Hepatocyte (in vitro differentiated cells): ENCODE data around the gene CCL11. TPM values are rescaled to one million over a fixed set of nuclear protein-coding genes. Genes with fewer than 3 reads are reported as not detected.

ENCODE experiments used
- DNase-seq: peaks from one replicate; pipeline ENCODE4 v3.0.0-alpha.2; 2016; ENCODE audit warnings: low spot score
- H2AFZ ChIP-seq: fragments of 200-600 bp; sonication (generic); 2 replicates; pipeline ENCODE4 v1.6.0; 2016; ENCODE audit warnings: antibody characterized with exemption, mild to moderate bottlenecking
- H3K27ac ChIP-seq: fragments of 200-600 bp; sonication (generic); 2 replicates; pipeline ENCODE4 v1.5.1; 2016; ENCODE audit warnings: mild to moderate bottlenecking
- H3K27me3 ChIP-seq: fragments of 200-600 bp; sonication (generic); 2 replicates; pipeline ENCODE4 v1.6.1; 2016
- H3K36me3 ChIP-seq: fragments of 200-600 bp; sonication (generic); replicated peaks from 2 replicates; pipeline ENCODE4 v1.5.1; 2016; ENCODE audit warnings: low read depth; ENCODE audit not compliant: insufficient read depth
- H3K4me1 ChIP-seq: fragments of 200-600 bp; sonication (generic); 2 replicates; pipeline ENCODE4 v1.5.1; 2016; ENCODE audit warnings: mild to moderate bottlenecking, moderate library complexity; ENCODE audit not compliant: insufficient read depth
- H3K4me2 ChIP-seq: fragments of 200-600 bp; sonication (generic); 2 replicates; pipeline ENCODE4 v1.6.0; 2016
- H3K4me3 ChIP-seq: fragments of 200-600 bp; sonication (generic); 2 replicates; pipeline ENCODE4 v1.5.1; 2016; ENCODE audit warnings: mild to moderate bottlenecking
- H3K79me2 ChIP-seq: fragments of 200-600 bp; sonication (generic); 2 replicates; pipeline ENCODE4 v1.6.0; 2017; ENCODE audit warnings: mild to moderate bottlenecking
- H3K9me2 ChIP-seq: fragments of 200-600 bp; sonication (generic); replicated peaks from 2 replicates; pipeline ENCODE4 v1.6.0; 2017; ENCODE audit warnings: mild to moderate bottlenecking; ENCODE audit not compliant: insufficient read depth
- H3K9me3 ChIP-seq: fragments of 200-600 bp; sonication (generic); 2 replicates; pipeline ENCODE4 v1.5.1; 2016; ENCODE audit warnings: low read depth, mild to moderate bottlenecking
- H4K20me1 ChIP-seq: fragments of 200-600 bp; sonication (generic); 2 replicates; pipeline ENCODE4 v1.6.0; 2016; ENCODE audit warnings: mild to moderate bottlenecking; ENCODE audit not compliant: insufficient read depth, poor library complexity, severe bottlenecking
- EZH2 ChIP-seq: fragments of 200-600 bp; sonication (generic); IDR thresholded peaks from 2 replicates; pipeline ENCODE4 v1.6.1; 2016; ENCODE audit warnings: antibody characterized with exemption, mild to moderate bottlenecking, borderline replicate concordance
- EZH2phosphoT487 ChIP-seq: fragments of 200-600 bp; sonication (generic); IDR thresholded peaks from one replicate; pipeline ENCODE4 v1.6.1; 2018; ENCODE audit warnings: antibody characterized with exemption, mild to moderate bottlenecking, low read depth, moderate library complexity; ENCODE audit not compliant: unreplicated experiment, severe bottlenecking
- WGBS: methylation state at CpG from one replicate; pipeline ENCODE4 v1.1.6; 2016; ENCODE audit warnings: low lambda C conversion rate; ENCODE audit errors: missing lambda C conversion rate; 5-methylcytosine and 5-hydroxymethylcytosine counted together
- polyA plus RNA-seq: library from polyadenylated mRNA; unstranded; fragments of >200 nt; fragmentation: Nextera tagmentation; extraction: Ambion mirVana; gene quantifications from 2 replicates; pipeline ENCODE4 v1.2.1, GENCODE V29; 2016
- total RNA-seq: library from RNA; depleted of rRNA; stranded (reverse); fragments of >200 nt; gene quantifications from 2 replicates; pipeline ENCODE4 v1.2.3, GENCODE V29; 2014
- TF ChIP-seq, protein P1 (sequence below): fragments of 200-600 bp; sonication (generic); IDR thresholded peaks from 2 replicates; pipeline ENCODE4 v1.5.1; 2016; ENCODE audit warnings: antibody characterized with exemption, mild to moderate bottlenecking; ENCODE audit not compliant: poor library complexity

The CCL11 gene
- total and polyA plus RNA-seq, 2 experiments from 2014 or later, result 0.82 TPM; not detected in 1

DNA sequence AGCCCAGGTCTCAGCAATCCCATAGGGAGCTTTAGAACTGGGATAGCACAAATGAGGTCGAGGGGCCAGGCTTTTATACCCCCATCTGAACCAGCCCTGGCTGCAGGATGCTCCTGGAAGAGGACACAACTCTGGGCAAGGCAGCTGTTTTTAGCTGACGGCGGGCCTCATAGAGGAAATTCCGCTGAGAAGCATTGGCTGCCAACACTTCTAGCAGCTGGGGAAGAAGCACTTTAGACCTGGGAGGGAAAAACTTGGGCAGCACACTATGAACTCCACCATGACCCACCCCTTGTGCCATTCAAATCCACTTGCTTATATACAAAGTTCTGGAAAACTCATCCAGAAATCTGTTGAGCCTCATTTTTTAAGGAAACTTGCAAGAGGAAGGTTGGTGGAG lies 5.0 kb downstream of the CCL11 start:
- H3K4me2 ChIP-seq, result no peak overlapping the region
- no peaks in the 10 kb centered on the region for H3K9me3 ChIP-seq
- no peak overlapping the region for H2AFZ ChIP-seq
- H3K4me3 ChIP-seq, result no peak overlapping the region
- no peaks in the 10 kb centered on the region for H4K20me1 ChIP-seq
- no peaks in the 10 kb centered on the region for H3K36me3 ChIP-seq
- H3K27me3 ChIP-seq, result no peaks in the 10 kb centered on the region
- no peaks in the 10 kb centered on the region for H3K79me2 ChIP-seq
- no peaks in the 10 kb centered on the region for H3K9me2 ChIP-seq
- WGBS, result 81% methylated on average over 4 of the region's 4 CpGs
- no peaks in the 10 kb centered on the region for H3K4me1 ChIP-seq
- no peak overlapping the region for H3K27ac ChIP-seq
- TF ChIP-seq EZH2phosphoT487, result no peak
- no peak for TF ChIP-seq EZH2
- TF ChIP-seq, protein P1, sequence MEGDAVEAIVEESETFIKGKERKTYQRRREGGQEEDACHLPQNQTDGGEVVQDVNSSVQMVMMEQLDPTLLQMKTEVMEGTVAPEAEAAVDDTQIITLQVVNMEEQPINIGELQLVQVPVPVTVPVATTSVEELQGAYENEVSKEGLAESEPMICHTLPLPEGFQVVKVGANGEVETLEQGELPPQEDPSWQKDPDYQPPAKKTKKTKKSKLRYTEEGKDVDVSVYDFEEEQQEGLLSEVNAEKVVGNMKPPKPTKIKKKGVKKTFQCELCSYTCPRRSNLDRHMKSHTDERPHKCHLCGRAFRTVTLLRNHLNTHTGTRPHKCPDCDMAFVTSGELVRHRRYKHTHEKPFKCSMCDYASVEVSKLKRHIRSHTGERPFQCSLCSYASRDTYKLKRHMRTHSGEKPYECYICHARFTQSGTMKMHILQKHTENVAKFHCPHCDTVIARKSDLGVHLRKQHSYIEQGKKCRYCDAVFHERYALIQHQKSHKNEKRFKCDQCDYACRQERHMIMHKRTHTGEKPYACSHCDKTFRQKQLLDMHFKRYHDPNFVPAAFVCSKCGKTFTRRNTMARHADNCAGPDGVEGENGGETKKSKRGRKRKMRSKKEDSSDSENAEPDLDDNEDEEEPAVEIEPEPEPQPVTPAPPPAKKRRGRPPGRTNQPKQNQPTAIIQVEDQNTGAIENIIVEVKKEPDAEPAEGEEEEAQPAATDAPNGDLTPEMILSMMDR, result no peak
- no peak for DNase-seq

DNA sequence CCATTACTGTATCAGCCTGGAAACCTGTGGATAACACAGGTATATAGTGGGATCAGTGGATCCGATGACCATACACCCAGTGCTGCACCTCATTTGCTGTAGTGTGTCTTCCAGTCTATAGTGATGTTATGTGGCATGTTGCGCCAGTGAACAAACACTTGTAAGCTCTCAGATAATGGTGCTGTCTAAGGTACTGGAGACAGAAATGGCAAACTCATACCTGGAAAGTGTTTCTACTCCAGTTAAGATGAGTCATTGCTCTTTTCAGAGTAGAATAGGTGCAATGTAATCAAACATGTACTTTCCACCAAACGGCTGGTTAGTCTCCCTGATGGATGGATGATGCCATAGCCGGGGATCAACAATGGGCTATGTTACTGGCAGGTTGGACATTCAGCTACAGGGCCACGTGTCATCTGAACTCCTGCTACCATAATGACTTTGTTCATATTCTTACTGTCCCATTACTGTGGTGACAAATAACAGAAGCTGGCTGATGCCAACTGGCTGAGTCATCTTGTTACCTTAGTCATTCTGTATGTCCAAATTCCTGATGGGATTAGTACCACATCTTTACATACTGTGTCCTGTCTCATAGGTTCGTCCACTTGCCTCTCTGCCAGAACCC lies 6.3 kb downstream of the CCL11 start:
- no peaks in the 10 kb centered on the region for H3K79me2 ChIP-seq
- H3K27me3 ChIP-seq, result no peaks in the 10 kb centered on the region
- no peak overlapping the region for H2AFZ ChIP-seq
- no peak for DNase-seq
- no peaks in the 10 kb centered on the region for H3K9me3 ChIP-seq
- 89% methylated on average over 6 of the region's 6 CpGs for WGBS
- no peaks in the 10 kb centered on the region for H4K20me1 ChIP-seq
- H3K27ac ChIP-seq, result no peak overlapping the region
- no peaks in the 10 kb centered on the region for H3K4me1 ChIP-seq
- H3K9me2 ChIP-seq, result no peaks in the 10 kb centered on the region
- TF ChIP-seq EZH2phosphoT487 (no peak), EZH2 (no peak)
- TF ChIP-seq, protein P1, result no peak
- H3K36me3 ChIP-seq, result no peaks in the 10 kb centered on the region
- H3K4me2 ChIP-seq, result no peak overlapping the region
- no peak overlapping the region for H3K4me3 ChIP-seq

DNA sequence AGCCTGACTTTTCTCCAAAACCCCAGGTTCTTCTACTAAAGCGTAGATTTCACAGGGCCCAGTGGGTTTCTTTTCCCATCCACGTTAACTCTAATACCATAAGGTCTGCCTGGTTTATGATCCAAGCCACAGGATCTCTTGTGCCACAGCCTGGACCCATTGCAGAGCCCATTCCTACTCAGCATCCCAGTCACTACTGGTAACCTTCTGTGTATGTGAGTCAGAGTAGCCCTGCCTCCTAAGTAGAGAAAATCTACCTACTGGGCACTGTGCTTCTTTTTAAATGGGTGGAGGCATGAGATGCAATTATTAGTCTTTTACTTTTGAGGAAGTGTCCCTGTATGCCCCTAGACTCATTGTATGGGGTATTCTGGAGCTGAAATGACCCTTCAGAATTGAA lies 13.5 kb downstream of the CCL11 start:
- H3K4me2 ChIP-seq, result no peak overlapping the region
- TF ChIP-seq, protein P1, result no peak
- H3K27me3 ChIP-seq, result no peaks in the 10 kb centered on the region
- H4K20me1 ChIP-seq, result no peaks in the 10 kb centered on the region
- 98% methylated on average over 2 of the region's 2 CpGs for WGBS
- no peak for DNase-seq
- H3K4me3 ChIP-seq, result no peak overlapping the region
- no peaks in the 10 kb centered on the region for H3K4me1 ChIP-seq
- no peak overlapping the region for H3K27ac ChIP-seq
- no peaks in the 10 kb centered on the region for H3K79me2 ChIP-seq
- no peaks in the 10 kb centered on the region for H3K36me3 ChIP-seq
- H3K9me2 ChIP-seq, result no peaks in the 10 kb centered on the region
- H3K9me3 ChIP-seq, result no peaks in the 10 kb centered on the region
- H2AFZ ChIP-seq, result no peak overlapping the region
